Glomerular endothelial cell (primary cell): ENCODE data around the gene E2F1. TPM values are rescaled to one million over a fixed set of nuclear protein-coding genes. Genes with fewer than 3 reads are reported as not detected.
A peak's percentile ranks its signal among the peaks of the same experiment; 100 is the strongest.

Experiments
- DNase-seq: peaks from one replicate; pipeline ENCODE4 v3.0.0-alpha.2; 2011; ENCODE audit warnings: low read depth, low spot score; ENCODE audit errors: extremely low read depth
- total RNA-seq: library from RNA; depleted of rRNA; stranded (reverse); fragments of >200 nt; gene quantifications from 2 replicates; pipeline ENCODE4 v1.2.3, GENCODE V29; 2015

Gene E2F1
- total RNA-seq, 1 donor from 2014 or later, result 9.9 TPM

DNA sequence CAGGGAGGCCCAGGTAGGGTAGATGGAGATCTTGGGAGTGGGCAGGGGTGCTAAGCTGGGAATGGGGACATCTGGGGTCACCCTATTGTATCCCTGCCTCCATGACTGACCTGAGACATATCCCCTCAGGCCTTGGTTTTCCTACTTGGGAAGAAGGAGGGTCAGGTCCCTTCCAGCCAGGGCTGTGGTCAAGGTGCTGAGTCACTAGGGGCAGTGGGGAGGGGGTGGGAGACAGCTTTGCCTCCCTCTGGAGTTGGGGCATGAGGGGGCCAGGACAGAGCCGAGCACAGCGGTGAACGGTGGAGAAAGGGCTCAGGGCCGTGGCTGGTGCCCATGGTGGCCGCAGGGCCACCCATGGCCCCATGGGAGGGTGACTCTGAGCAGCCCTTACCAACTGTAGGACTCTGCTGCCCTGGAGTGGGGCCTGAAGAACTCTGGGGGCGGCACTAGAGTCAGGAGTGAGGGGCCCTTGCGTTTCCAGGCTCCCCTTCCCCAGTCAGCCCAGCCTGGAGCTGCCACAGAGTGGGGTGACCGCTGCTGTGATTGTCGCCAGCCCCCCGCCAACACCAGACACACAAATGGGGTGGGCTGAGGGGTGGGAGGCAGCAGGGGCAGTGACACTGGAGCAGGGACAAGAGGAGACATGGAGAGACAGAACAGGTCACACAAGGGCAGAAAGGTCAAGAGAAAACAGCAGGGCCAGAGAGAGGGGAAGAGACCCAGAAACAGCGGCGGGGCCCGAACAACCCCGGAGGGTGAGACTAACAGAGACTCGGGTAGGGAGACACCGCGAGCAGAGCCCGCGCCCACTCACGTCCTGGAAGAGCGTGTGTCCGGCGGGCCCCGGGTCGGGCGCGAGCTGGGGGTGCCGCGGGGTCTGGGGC is 12.5 kb downstream of the E2F1 start:
- no peak for DNase-seq

DNA sequence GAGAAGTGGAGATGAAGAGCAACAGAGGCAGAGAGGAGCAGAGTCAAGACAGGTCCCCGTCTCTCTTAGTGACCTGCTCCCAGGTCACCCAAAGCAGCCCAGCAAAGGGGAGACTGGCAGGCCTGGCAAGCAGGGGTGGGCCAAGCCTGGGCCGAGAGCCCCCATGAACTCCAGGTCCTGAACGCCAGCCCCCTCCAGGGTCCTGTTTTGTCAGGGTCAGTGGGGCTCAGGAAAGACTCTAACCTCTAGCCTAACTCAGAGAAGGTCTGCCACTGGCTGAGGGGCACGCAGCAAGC is 13.1 kb downstream of the E2F1 start:
- DNase-seq, result no peak

DNA sequence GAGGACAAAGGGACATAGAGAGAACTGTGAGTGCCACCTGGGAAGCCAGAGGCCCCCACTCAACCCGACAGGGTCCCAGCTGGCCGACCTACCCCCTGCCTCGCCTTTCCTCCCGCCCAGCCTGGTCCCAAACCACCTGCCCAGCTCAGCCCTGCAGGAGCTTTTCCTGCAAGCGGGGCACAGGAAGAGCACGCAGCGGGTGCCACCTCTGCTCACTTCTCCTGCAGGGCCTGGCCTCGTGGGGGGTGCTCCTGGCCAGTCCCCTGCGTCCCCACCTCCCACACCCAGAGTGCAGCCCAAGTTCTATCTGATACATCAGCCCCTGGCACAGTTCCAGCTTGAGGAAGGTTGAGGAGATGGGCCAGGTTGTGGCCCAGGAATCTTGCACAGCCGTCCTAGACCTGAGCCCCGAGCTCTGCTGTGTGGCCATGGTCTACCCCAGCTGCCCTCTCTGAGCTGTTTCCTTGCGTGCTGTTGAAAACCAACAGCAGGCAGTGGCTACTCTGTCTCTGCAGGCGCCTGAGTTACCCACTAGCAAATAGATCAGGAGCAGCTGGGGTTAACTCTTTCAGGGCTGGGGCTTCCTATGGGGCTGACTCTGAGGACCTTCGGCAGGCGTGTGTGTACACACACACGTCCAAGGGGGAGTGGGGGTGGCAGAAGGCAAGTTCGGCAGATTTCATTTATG is 13.6 kb downstream of the E2F1 start:
- DNase-seq, result no peak

DNA sequence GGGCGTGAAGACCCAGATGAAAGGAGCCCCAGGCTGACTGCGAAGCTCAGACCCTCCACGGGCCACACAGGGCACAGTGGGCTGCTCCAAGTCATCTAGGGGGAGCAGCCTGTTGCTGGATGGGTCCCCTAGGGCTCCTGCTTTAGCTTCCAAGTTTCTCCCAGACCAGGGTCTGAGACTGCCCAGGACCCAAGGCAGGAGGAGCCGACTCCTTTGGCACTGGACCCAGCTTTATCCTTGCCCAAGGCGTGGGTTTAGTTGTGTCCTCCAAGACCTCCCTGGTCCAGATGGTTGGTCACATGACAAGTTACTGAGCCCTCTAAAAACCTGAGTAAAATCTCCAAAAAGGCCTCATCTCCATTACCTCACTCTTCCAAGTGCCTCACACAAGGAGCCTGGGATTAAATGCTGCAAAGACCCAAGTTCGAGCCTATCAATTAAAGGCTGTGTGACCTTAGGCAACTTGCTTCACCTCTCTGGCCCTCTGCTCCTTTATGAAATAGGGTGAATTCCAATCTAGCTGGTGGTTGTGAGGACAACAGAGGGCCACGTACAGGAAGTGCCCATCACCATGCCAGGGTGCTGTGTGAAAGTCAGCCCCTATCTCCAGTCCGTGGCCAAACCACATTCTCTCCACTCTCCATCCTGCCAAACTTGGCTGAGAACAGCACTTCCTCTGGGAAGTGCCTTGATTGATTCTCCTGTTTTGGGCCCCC is 14.5 kb downstream of the E2F1 start:
- no peak for DNase-seq

DNA sequence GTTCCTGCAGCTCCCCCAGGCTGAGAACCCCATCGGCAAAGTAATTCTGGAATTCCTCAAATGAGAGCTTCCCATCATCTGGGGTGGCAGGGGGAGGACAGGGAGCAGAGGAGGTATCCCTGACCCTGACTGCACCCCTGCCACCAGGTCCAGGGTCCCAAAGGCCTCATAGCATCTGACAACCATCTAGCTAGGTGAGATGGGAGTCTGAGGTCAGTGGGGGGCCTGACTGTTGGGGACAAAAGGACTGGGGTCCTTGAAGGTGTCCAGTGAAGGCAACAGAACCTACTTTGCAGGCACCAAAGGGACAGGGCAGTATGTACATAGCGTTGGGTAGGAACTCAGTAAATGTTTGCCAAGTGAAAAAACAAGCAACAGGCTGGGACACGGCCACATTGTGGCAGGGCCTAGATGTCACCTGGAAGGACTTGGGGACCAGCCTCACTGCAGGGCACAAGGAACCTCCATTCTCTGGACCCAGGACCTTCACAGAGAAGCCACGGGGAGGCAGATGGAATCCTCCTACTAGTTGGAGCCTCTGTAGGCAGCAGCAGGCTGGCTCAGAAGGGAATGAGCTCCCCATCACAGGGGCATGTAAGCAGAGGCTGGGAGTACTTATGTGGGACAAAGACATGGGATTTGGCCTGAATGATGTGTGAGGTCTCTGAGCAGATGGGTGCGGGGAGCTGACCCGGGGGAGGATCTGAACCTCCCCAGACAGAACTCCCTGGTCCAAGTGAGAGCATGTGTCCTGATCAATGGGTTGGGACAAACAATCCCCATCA is 15.3 kb downstream of the E2F1 start:
- no peak for DNase-seq

DNA sequence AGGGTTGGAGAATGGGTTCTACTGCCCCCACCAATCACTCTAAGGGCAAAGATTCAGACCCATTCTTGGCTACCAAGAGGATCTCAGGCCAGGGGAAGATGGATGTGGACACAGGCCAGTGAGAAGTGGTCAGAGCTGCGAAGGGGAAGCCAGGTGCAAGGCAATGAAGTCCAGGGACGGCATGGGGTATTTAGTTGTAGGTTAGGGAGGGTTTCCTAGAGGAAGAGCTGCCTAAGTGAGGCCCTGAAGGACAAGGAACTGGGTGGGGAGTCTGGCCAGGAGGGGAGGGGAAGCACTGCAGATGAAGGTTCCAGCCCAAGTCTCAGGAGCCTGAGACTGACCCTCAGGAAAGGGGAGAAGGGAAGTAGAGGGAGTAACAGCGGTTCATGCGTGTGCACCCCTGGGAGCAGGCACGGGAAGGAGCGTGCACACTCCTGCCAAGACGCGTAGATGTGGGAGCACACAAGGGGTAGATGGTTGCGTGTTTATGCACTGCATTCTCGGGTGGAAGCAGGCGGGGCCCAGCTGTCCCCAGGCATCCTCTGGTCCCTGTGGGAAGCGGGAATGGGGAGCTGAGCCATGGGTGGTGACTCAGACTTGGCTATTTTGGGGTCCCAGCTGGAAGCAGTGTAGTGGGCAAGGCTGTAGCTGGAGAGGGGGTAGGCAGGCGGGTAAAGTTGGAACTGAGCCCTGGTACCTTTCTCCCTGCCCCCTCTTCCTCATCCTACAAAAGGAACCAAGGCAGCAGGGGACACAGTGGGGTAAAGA is 16.1 kb downstream of the E2F1 start:
- no peak for DNase-seq

- DNase-seq, result no peak
Measured at GRCh38 chr20:33669224-33669623, 17.0 kb downstream of the E2F1 start.

DNA sequence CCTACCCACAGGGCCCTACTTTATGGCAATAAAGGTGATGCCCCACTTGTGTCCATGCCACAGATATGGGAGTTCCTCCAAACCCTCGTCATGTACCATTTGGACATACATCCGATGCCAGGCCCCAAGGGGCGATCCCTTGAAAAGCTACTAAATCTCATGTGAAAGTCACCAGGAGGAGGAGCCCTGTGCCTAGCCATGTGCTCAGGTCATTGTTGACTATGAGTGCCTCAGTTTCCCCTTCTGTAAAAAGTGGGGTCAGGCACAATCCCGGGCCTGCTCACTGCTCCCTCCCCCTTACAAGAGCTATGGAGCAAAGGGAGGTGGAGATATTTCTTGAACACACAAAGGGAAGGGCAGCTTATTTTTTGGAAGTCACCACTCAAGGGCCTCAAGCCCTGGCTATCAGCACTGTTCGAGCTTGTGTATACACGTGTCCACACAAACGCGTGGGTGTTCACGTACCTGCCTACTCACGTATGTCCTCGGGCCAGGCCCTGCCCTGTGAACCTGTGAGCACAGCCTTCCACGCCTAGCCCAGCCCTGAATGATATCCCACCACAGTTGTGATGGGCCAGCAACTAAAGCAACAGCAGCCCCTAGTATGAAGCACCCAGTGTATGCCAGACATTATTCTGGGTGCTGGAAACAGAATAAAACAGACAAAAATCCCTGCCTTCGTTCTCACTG is 17.6 kb downstream of the E2F1 start:
- DNase-seq, result no peak

DNA sequence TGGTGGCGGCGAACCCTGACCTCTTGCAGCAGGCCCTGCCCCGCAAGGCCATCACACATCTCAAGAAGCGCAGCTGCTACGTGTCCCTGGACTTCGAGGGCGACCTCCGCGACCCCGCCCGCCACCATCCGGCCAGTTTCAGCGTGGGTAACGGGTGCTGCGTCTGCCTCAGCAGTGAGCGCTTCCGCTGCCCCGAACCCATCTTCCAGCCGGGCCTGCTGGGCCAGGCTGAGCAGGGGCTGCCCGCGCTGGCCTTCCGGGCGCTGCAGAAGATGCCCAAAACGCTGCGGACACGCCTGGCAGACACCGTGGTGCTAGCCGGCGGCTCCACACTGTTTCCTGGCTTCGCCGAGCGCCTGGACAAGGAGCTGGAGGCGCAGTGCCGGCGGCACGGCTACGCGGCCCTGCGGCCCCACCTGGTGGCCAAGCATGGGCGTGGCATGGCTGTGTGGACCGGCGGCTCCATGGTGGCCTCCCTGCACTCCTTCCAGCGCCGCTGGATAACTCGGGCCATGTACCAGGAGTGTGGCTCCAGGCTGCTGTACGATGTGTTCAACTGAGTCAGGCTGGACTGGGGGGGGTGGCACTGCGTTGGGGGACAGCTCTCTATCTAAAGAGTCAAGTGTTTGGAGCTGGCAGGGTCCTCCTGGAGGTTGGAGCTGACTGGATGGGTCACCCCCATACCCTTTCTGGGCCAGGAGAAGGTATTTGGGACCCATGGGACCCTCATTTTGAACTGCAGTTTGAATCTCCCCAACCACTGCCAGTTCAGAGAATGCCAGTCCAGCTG is 18.3 kb downstream of the E2F1 start:
- DNase-seq, result no peak

DNA sequence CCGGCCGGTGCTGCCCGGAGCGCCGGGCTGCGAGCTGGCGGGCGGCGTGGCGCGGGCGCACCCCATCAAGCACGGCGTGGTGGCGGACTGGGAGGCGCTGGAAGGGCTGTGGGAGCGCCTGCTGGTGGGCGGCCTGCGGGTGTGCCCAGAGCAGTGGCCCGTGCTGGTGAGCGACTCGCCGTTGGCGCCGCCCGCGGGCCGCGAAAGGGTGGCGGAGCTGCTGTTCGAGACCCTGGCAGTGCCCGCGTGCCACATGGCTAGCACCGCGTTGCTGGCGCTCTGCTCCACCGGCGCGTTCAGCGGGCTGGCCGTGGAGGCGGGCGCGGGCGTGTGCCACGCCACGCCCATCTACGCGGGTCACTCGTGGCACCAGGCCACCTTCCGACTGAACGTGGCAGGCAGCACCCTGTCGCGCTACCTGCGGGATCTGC is 18.9 kb downstream of the E2F1 start:
- DNase-seq, result no peak

DNA sequence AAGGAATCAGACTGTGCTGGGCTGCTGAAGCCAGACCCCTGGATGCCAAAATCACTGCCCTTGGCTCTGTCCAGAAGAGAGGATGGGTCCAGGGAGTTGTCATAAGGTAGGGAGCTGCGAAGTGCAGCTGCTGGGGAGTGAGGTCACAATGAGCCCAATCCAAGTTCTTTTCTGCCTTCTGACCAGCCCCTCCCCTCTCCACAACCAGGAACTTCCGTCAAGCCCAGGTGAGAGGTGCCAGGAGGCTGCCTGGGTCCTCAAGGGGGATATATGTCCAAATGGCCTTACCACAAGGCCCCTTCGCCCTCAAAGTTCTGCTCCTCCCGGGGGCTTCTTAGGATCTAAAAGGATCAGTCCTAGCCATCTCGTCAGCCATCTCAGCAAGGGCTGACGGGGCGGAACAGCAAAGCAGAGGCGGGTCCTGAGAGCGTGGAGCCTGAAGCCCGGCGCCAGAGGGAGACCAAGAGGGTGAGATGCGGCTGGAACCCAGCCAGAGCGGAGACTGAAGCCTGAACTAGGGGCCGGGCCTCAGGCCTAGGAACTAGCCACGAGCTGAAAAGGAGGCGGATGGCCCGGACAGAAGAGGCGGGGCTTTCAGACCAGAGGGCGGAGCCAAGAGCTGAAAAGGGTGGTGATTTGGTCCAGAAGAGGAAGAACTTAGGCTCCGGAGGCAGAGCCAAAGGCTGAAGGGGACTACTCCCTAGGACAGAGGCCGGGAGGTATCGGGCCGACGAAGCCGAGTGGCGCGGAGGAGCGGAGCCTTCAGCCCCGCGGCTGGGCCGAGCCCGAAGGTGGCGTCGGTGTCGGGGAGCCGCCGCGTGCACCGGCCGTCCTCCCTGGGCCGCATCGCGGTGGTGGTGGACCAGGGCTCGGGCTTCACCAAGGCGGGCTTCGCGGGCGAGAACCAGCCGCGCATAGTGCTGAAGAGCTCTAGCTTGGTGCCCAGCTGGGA is 19.6 kb downstream of the E2F1 start, which contains the start of gene ACTL10:
Gene ACTL10 (plus strand): TSS at position 651 of the 952 bp plus-strand sequence. CDS start 555 bp downstream, outside the sequence.
- DNase-seq, result peak; percentile 84

GRCh38 chr20:33664762-33665144 is 21.4 kb downstream of the E2F1 start:
- DNase-seq, result no peak

- DNase-seq, result no peak
Measured at GRCh38 chr20:33664085-33664761, 22.0 kb downstream of the E2F1 start.

DNA sequence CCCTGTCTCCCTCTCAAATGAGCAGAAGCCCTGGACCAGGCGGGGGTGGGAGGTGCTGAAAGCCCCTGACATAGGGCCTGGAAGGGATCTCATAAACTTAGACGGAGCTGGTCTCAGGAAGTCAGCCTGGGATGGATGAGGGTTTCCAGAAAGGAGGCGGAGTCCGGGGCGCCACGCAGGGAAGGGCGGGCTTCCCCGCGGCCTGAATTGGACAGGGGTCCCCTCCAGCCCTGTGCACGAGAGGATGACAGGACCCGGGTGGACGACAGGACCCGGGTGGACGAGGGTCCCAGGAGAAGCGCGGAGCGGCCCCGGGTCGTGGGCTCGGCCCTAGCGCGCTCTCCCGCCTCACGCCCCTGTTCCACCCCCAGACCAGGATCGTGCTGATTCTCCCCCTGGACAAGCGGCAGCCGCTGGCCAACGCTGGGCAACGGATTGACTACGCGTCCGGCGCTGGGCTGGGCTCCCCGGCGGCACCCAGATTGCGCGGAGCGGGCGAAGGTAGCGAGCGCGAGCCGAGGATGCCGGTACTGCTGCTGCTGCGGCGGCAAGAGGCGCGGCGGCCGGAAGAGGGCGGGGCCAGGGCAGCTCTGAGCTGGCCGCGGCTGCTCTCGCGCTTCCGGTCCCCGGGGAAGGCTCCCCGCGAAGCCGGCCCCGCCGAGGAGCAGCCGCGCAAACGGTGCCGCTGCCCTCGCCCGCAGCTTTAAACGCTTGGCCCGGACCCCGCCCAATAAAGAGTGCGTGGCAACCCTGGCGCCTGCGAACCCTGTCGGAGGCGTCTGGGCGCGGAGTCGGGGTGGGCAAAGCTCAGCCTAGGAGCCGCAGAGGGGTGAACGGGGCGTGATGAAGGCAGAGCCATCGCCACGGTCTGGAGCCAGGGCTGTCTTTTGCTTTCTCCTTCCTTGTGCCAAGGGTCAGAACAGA is 22.8 kb downstream of the E2F1 start:
- DNase-seq, result no peak

GRCh38 chr20:33662172-33662571 is 24.0 kb downstream of the E2F1 start, which contains the start of gene C20orf144:
TSS of gene C20orf144 (plus strand) at chr20:33662327. CDS start at chr20:33662346, 19 bp downstream.
- DNase-seq, result no peak

GRCh38 chr20:33660685-33661058 is 25.5 kb downstream of the E2F1 start:
- DNase-seq, result no peak
